LNCAP (cell line): ENCODE results near the gene OPALIN.

ENCODE experiments used
- CTCF ChIP-seq: fragments of 450-650 bp; IDR thresholded peaks from 2 replicates; pipeline ENCODE4 v1.5.1; 2017; ENCODE audit warnings: mild to moderate bottlenecking

The OPALIN gene

DNA sequence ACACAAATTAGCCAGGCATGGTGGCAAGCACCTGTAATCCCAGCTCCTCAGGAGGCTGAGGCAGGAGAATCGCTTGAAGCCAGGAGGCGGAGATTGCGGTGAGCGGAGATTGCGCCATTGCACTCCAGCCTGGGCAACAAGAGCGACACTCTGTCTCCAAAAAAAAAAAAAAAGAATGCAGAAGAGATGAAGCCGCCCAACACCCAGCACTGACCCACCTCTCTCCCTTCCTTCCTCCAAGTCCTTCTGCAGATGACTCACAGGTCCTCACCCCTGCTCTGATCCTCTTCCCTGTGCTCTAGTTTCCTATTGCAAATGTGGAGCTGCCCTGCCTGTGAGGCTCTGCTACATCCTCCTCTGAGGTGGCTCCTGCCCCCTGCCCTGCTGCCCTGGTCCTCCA, 22.0 kb upstream of the OPALIN start:
- TF ChIP-seq CTCF, result no peak

DNA sequence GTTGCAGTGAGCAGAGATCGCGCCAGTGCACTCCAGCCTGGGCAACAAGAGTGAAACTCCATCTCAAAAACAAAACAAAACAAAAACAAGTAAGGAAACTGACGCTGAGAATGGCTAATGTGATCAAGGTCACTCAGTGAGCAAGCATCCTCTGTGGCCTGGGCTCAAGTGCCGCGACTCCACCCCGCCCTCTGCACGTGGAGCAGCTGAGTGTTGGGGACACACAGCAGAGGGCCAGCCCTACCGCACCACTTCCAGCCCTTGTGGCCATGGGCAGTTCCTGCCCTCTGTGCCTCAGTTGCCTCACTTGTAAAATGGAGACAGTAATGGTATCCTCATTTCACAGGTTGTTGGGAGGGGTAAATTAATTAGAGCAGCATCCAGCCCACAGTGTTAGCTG, 21.0 kb upstream of the OPALIN start:
- TF ChIP-seq CTCF, result no peak

DNA sequence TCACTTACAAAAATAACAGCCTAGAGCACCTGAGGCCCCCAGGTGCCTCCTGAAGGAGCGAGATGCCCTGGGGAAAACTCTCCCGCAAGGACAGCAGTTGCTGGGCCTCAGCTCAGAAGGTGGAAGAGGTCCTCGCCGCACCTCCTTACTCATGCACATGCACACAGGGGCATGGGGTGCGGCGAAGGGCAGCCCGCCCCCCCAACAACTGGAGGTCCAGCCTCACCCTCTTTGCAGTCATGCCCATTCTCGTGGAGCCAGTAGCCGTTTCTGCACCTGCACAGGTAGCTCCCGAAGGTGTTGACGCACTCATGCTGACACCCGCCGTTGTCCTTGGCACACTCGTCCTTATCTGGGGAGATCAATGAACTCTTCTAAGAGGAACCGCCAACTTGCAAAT, 19.9 kb upstream of the OPALIN start:
- TF ChIP-seq CTCF, result no peak

DNA sequence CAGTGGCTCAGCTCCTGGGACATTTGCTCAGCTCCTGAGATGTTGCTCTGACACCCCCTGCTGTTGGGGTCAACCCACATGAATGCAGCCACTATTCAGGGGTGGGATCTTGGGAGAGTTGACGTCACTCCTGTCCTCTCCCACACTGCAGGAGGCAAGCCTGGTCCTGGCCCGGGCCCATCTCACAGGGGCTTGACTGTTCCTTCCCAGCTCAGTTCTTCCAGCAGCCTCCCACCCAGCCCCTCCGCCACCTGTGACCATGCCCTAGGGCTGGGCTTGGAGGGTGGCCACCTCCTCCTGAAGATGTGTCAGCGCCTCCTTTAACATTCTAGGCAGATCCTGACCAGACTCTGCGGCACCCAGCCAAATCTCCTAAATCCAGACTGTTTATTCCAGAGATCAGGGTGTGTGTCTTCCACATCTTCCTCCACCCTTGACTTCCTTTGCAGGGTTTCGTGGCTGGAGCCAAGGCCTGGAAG, 19.1 kb upstream of the OPALIN start:
- no peak for TF ChIP-seq CTCF

GRCh38 chr10:96376483-96376882, 17.7 kb upstream of the OPALIN start:
- no peak for TF ChIP-seq CTCF

GRCh38 chr10:96374985-96375830, 16.4 kb upstream of the OPALIN start:
- TF ChIP-seq CTCF, result peak; percentile 98

- TF ChIP-seq CTCF, result no peak
These were observed 15.8 kb upstream of the OPALIN start for GRCh38 chr10:96374639-96374984.
